ENCODE data around the gene ATP8B3.
"Not testable (repeated sequence)": the region's sequence is repeated elsewhere in the genome, so short reads cannot be mapped to it uniquely, and the experiment has no call there.

Gene ATP8B3

GRCh38 chr19:1807030-1807694, 4.9 kb downstream of the ATP8B3 start:
- DNase-seq (ENCODE audit: low read depth in 1 of 2, low spot score in 1 of 2) = no peak
- in situ Hi-C loops (cut with HindIII; ENCODE audit: low pct_unique_long_range_greater_than_20kb, low sequenced_read_pairs) = no loop called here
- TF ChIP-seq JUND (IDR thresholded peaks at IDR 0.05; ENCODE audit: low read depth) = no peak

GRCh38 chr19:1806184-1807029, 5.7 kb downstream of the ATP8B3 start:
- in situ Hi-C loops (cut with HindIII; ENCODE audit: low pct_unique_long_range_greater_than_20kb, low sequenced_read_pairs) = no loop called here
- no peak for DNase-seq (ENCODE audit: low read depth in 1 of 2, low spot score in 1 of 2)
- TF ChIP-seq JUND (IDR thresholded peaks at IDR 0.05; ENCODE audit: low read depth) = no peak

- in situ Hi-C loops (cut with HindIII; ENCODE audit: low pct_unique_long_range_greater_than_20kb, low sequenced_read_pairs) = no loop called here
- no peak for DNase-seq (ENCODE audit: low read depth in 1 of 2, low spot score in 1 of 2)
- no peak for TF ChIP-seq JUND (IDR thresholded peaks at IDR 0.05; ENCODE audit: low read depth)
Observed at GRCh38 chr19:1805401-1806183, 6.5 kb downstream of the ATP8B3 start.

GRCh38 chr19:1804858-1805257, 7.2 kb downstream of the ATP8B3 start:
- in situ Hi-C loops (cut with HindIII; ENCODE audit: low pct_unique_long_range_greater_than_20kb, low sequenced_read_pairs) = no loop called here
- TF ChIP-seq JUND (IDR thresholded peaks at IDR 0.05; ENCODE audit: low read depth) = no peak
- DNase-seq (ENCODE audit: low read depth in 1 of 2, low spot score in 1 of 2) = no peak

GRCh38 chr19:1799695-1800342, 12.3 kb downstream of the ATP8B3 start:
- in situ Hi-C loops (cut with HindIII; ENCODE audit: low pct_unique_long_range_greater_than_20kb, low sequenced_read_pairs) = no loop called here
- no peak for TF ChIP-seq JUND (IDR thresholded peaks at IDR 0.05; ENCODE audit: low read depth)
- no peak for DNase-seq (ENCODE audit: low read depth in 1 of 2, low spot score in 1 of 2)

- in situ Hi-C loops (cut with HindIII; ENCODE audit: low pct_unique_long_range_greater_than_20kb, low sequenced_read_pairs); DNase-seq (ENCODE audit: low read depth in 1 of 2, low spot score in 1 of 2): not testable (repeated sequence)
Observed at GRCh38 chr19:1797313-1797712, 14.8 kb downstream of the ATP8B3 start.

GRCh38 chr19:1796395-1797142, 15.5 kb downstream of the ATP8B3 start:
- in situ Hi-C loops (cut with HindIII; ENCODE audit: low pct_unique_long_range_greater_than_20kb, low sequenced_read_pairs) = no loop called here
- no peak for TF ChIP-seq JUND (IDR thresholded peaks at IDR 0.05; ENCODE audit: low read depth)
- DNase-seq (ENCODE audit: low read depth in 1 of 2, low spot score in 1 of 2) = no peak

- in situ Hi-C loops (cut with HindIII; ENCODE audit: low pct_unique_long_range_greater_than_20kb, low sequenced_read_pairs) = no loop called here
- no peak for TF ChIP-seq JUND (IDR thresholded peaks at IDR 0.05; ENCODE audit: low read depth)
- no peak for DNase-seq (ENCODE audit: low read depth in 1 of 2, low spot score in 1 of 2)
Observed at GRCh38 chr19:1794424-1795172, 17.5 kb downstream of the ATP8B3 start.

- TF ChIP-seq JUND (IDR thresholded peaks at IDR 0.05; ENCODE audit: low read depth) = no peak
- DNase-seq (ENCODE audit: low read depth in 1 of 2, low spot score in 1 of 2) = no peak
- in situ Hi-C loops (cut with HindIII; ENCODE audit: low pct_unique_long_range_greater_than_20kb, low sequenced_read_pairs) = no loop called here
Observed at GRCh38 chr19:1791879-1792278, 20.2 kb downstream of the ATP8B3 start.

GRCh38 chr19:1790054-1790792, 21.9 kb downstream of the ATP8B3 start:
- in situ Hi-C loops (cut with HindIII; ENCODE audit: low pct_unique_long_range_greater_than_20kb, low sequenced_read_pairs) = no loop called here
- TF ChIP-seq JUND (IDR thresholded peaks at IDR 0.05; ENCODE audit: low read depth) = no peak
- no peak for DNase-seq (ENCODE audit: low read depth in 1 of 2, low spot score in 1 of 2)

Measured in T47D (cell line).